Measurements from ENCODE around the gene MS4A4A.
A peak's percentile ranks its signal among the peaks of the same experiment; 100 is the strongest.

MS4A4A gene

DNA sequence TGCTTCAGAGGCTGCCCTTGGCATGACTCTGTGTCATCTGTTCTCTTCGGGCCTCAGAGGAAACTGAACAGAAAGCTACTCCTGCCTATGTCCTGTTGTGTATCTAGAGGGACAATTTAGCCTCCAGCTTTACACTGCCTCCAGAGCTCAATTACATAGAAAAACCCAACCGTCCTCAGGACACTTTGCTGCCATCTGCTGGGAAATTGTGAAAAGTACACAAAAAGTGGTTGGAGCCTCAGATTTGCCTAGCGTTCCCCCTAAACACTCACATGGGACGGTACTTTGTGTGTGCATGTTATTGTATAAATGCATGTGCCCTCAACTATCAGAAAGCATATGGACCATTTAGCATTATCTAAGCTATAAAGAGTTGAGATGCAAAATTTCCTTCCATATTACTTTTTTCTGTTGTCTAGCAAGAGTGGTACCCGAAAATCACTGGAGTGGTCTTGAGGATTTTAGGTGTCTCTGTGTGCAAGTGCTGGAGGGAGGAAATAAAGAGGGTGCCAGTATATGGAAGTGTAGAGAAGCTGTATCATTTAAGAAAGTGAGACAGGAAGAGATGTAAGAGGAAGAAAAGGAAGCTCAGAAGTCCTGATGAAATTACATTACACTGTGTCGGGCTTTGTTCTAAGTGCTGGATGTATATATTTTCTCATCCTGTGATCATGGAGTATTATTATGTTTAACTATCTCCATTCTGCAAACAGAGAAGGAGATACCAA is 28.8 kb upstream of the MS4A4A start:
- no peak overlapping the region for H3K4me3 Mint-ChIP-seq
- TF ChIP-seq, protein P1, sequence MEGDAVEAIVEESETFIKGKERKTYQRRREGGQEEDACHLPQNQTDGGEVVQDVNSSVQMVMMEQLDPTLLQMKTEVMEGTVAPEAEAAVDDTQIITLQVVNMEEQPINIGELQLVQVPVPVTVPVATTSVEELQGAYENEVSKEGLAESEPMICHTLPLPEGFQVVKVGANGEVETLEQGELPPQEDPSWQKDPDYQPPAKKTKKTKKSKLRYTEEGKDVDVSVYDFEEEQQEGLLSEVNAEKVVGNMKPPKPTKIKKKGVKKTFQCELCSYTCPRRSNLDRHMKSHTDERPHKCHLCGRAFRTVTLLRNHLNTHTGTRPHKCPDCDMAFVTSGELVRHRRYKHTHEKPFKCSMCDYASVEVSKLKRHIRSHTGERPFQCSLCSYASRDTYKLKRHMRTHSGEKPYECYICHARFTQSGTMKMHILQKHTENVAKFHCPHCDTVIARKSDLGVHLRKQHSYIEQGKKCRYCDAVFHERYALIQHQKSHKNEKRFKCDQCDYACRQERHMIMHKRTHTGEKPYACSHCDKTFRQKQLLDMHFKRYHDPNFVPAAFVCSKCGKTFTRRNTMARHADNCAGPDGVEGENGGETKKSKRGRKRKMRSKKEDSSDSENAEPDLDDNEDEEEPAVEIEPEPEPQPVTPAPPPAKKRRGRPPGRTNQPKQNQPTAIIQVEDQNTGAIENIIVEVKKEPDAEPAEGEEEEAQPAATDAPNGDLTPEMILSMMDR (IDR thresholded peaks at IDR 0.05; ENCODE audit: unreplicated experiment in 3 of 3), result peak; percentile 47 to 54 (median 51)
- no peaks in the 10 kb centered on the region for H3K9me3 Mint-ChIP-seq

DNA sequence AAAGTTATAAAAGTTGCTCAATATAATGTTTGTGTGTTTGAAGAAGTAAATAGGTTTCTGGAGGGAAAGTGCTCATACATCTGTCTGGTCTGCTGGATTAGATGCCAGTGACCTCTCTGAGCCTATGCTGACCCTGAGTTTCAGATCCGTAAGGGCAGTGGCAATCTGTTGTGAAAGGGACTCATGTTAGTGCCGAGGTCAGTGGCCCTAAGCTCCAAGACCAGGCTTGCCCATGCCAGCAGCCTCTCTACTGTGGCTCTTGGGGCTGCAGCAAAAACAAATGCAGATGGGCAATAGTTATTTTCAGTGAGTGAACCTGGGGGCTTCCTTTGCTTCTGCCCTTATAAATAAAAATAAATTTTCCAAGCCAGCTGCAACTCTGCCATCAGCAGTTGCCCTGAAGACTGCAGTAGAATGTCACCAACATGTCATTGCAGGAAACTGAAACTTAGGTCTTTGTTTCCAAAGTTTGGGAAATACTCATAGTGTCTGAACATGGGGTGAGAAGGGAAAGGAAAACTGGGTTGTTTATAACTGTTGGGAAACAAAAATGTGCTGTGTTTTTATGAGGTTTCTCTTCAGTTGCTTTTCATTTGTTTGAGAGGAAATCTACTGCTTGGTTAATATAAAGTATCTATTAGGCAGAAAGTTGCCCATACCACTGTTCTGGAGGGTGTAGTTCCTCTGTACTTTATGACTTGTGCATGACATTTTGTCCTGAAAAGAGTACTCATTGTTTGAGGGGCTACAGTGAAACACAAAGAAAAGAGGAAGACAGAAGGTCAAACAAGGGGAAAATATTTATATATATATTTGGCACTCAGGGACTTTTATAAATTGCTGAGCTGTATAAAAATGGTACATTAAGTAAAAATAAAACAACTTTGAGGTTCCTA is 28.0 kb upstream of the MS4A4A start:
- TF ChIP-seq, protein P1 (IDR thresholded peaks at IDR 0.05; ENCODE audit: unreplicated experiment in 3 of 3), result no peak
- Mint-ChIP-seq H3K9me3 (no peaks in the 10 kb centered on the region), H3K27ac (no peak overlapping the region), H3K27me3 (ENCODE audit: low read depth) (peaks cover 5% of the 10 kb centered on the region), H3K4me1 (no peaks in the 10 kb centered on the region), H3K36me3 (ENCODE audit: low read depth) (no peaks in the 10 kb centered on the region), H3K4me3 (no peak overlapping the region)

More for the DNA sequence above, 28.8 kb upstream of the MS4A4A start:
- H3K27me3 Mint-ChIP-seq (ENCODE audit: low read depth), result peaks cover 5% of the 10 kb centered on the region
- H3K36me3 Mint-ChIP-seq (ENCODE audit: low read depth), result no peaks in the 10 kb centered on the region
- H3K4me1 Mint-ChIP-seq, result no peaks in the 10 kb centered on the region
- H3K27ac Mint-ChIP-seq, result no peak overlapping the region

DNA sequence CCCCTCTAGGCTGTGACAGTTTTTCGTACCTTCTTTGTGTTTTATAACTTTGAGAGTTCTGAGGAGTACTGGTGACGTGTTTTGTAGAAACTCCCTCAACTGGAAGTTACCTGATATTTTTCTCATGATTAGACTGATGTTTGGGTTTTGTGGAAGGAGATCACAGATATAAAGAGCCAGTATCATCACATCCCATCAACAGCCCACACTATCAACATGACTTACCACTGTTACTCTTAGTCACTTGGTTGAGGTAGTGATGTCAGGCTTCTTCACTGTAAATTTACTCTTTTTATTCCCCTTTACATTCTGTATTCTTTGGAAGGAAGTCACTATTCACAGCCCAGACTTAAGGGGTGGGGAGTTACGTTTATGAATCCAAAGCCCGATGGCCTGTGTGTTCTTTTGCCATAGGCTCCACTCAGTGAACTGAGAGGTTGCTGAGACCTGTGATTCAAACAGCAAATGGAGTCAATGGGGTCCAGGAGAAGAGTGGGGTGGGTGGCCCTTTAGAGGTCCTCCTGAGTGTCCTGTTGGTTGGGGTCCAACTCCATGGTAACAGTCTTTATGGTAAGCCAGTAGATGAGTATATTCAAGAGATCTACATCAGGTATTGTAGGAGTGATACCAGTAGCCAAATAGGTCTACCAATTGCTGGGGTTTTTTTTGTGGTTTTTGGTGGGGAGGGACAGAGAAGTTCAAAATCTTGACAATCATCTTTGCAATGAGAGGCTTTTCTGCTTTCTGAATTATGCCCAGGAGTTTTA is 22.3 kb upstream of the MS4A4A start:
- no peaks in the 10 kb centered on the region for H3K9me3 Mint-ChIP-seq
- H3K4me1 Mint-ChIP-seq, result no peaks in the 10 kb centered on the region
- no peak overlapping the region for H3K4me3 Mint-ChIP-seq
- TF ChIP-seq, protein P1 (IDR thresholded peaks at IDR 0.05; ENCODE audit: unreplicated experiment in 3 of 3), result no peak
- no peaks in the 10 kb centered on the region for H3K36me3 Mint-ChIP-seq (ENCODE audit: low read depth)
- H3K27me3 Mint-ChIP-seq (ENCODE audit: low read depth), result no peaks in the 10 kb centered on the region
- H3K27ac Mint-ChIP-seq, result no peak overlapping the region

DNA sequence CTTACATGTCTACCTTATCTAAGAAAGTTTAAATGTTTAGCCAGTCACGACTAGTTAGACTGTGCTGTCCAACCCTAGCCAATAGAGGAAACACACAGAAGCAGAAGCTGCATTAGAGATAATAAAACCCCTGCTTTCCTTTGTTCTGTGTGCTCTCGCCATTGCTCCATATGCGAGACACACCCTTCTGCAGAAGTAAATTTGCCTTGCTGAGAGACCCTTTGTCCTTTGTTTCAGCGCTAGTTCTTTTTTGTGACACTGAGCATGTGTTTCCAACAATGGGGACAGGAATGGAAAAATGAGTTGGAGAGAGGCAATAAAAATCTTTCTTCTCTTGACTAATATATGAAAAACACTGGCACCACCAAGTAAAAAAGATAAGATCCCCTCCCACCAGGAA is 19.5 kb upstream of the MS4A4A start:
- H3K4me3 Mint-ChIP-seq, result no peak overlapping the region
- no peaks in the 10 kb centered on the region for H3K9me3 Mint-ChIP-seq
- H3K27me3 Mint-ChIP-seq (ENCODE audit: low read depth), result no peaks in the 10 kb centered on the region
- TF ChIP-seq, protein P1 (IDR thresholded peaks at IDR 0.05; ENCODE audit: unreplicated experiment in 3 of 3), result no peak
- H3K36me3 Mint-ChIP-seq (ENCODE audit: low read depth), result no peaks in the 10 kb centered on the region
- H3K4me1 Mint-ChIP-seq, result no peaks in the 10 kb centered on the region
- no peak overlapping the region for H3K27ac Mint-ChIP-seq

DNA sequence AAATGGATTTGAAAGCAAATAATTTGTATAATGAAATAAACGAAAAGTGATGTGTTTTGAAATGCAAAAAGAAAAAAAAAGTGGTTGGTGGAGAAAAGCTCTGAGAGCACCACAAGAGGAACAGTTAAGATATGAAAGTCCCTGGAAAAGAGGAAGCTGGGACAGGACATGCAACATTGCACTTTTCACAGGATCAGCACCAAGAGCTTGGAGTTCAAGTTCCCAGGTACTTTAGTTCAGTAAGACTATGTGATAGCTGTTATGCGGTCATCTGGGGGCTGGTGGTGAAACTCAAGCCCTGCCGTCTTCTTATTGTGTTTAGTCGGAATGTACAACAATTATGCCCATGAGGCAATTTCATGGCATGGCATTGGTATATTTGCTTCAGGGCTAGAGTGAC is 17.1 kb upstream of the MS4A4A start:
- Mint-ChIP-seq H3K27ac (no peak overlapping the region), H3K4me1 (no peaks in the 10 kb centered on the region), H3K9me3 (no peaks in the 10 kb centered on the region), H3K36me3 (ENCODE audit: low read depth) (no peaks in the 10 kb centered on the region), H3K4me3 (no peak overlapping the region), H3K27me3 (ENCODE audit: low read depth) (peaks cover 10% of the 10 kb centered on the region)
- TF ChIP-seq, protein P1 (IDR thresholded peaks at IDR 0.05; ENCODE audit: unreplicated experiment in 3 of 3), result no peak

All from nephron (organoid).